GM18909 (cell line): ENCODE results near the gene TP53TG5.
A peak's percentile ranks its signal among the peaks of the same experiment; 100 is the strongest.

Experiments used
- ATAC-seq: cut with Tn5 transposase; IDR thresholded peaks from one replicate; pipeline ENCODE4 v1.9.1; 2021; ENCODE audit warnings: mild to moderate bottlenecking; ENCODE audit not compliant: unreplicated experiment, poor library complexity

Gene TP53TG5

DNA sequence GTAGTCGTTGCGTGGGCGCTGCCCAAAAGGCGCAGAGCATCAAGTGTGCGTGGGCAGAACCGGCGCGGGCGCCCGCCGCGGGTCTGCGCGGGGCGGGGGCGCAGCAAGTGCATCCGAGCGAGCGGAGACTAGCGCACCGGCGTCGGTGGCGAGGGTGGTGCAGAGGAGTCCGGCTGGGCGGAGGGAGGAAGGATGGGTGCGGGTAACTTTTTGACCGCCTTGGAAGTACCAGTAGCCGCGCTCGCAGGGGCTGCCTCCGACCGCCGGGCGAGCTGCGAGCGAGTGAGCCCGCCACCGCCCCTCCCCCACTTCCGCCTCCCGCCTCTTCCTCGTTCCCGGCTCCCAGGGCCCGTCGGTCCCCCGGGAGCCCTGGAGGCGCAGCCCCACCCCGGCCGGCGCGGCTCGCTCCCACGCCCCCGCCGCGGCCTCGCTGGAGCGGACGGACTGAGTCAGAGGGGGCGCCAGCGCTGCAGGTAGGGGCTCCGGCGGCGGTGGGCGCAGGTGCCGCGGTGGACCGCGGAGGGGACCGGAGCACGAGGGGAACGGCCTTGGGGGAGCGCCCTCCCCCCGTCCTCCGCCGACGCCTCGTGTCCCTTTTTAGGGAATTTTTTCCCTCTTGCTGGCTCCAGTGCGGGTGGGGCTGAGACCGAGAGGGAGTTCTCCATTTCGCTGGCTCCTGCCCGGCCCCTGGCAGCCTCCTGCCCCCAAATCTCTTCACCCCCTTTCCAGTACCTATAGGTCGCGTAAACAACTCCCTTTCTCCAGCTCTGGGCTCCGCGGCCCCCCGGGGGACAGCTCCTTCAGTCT lies 28.3 kb upstream of the TP53TG5 start:
- no peak for ATAC-seq

GRCh38 chr20:45405571-45406259 lies 27.6 kb upstream of the TP53TG5 start:
- ATAC-seq = no peak

GRCh38 chr20:45404438-45404837 lies 26.3 kb upstream of the TP53TG5 start:
- no peak for ATAC-seq

DNA sequence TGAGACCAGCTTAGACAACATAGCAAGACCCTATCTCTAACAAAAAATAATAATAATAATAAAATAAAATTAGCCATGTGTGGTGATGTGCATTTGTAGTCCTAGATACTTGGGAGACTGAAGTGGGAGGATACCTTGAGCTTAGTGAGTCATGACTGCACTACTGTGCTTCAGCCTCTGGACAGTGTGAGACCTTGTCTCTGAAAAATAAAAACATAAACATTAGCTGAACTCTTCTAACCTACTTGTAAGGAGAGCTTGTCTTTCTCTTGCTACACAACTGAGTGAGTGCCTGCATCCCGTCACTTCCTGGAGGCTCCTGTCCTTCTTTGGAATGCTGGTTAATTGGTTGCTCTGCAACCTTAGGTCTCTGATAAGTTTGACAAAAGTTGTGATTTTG lies 24.8 kb upstream of the TP53TG5 start:
- no peak for ATAC-seq

DNA sequence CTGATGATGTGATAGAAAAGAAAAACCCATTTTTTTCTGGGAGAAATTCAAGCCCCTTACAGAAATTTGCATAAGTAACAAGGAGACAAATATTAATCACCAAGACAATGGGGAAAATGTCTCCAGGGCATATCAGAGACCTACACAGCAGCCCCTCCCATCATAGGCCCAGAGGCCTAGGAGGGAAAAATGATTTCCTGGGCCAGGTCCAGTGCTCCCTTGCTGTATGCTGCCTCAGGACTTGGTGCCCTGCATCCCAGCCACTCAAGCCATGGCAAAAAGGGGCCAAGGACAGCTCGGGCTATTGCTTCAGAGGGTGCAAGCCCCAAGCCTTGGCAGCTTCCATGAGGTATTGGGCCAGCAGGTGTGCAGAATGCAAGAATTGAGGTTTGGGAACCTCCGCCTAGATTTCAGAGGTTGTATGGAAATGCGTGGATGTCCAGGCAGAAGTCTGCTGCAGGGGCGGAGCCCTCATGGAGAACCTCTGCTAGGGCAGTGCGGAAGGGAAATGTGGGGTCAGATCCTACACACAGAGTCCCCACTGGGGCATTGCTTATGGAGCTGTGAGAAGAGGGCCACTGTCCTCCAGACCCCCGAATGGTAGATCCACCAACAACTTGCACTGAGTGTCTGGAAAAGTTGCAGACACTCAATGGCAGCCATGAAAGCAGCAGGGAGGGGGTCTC lies 22.4 kb upstream of the TP53TG5 start:
- no peak for ATAC-seq

GRCh38 chr20:45399018-45399417 lies 20.9 kb upstream of the TP53TG5 start:
- no peak for ATAC-seq

DNA sequence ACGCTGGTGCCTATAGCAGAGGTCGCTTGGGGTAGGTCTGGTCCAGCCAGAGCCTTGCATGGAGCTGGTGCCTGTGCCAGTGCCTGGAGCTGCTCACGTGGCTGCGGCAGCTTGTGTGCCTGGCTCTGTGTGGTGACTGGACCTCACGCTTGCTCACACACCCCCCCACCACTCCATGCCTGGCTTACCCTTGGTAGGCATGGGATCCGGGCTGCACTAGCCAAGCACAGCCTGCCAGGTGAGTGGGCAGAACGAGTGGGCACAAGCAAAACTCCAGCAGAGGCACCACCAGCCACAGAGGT lies 16.9 kb upstream of the TP53TG5 start:
- no peak for ATAC-seq

GRCh38 chr20:45394221-45395113 lies 16.3 kb upstream of the TP53TG5 start:
- ATAC-seq = no peak

- no peak for ATAC-seq
Measured at GRCh38 chr20:45392733-45393132, 14.6 kb upstream of the TP53TG5 start.

GRCh38 chr20:45391559-45391958 lies 13.4 kb upstream of the TP53TG5 start:
- ATAC-seq = no peak

DNA sequence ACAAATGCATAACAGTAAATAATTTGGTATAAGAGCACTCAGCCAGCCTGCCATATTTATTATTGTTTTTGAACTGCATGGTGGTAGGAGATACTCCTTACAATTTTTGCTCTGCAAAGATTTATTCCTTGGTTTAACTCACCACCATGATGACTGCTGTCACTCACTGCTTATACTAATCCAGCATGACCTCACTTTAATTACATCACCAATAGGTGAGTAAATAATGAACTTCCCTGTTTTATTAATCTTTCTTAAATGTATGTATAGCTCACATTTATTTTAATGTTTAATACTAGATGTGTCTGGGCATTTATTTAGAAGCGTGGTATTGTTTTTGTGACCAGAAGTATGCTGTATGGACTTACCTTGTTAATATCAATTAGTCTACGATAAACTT lies 12.8 kb upstream of the TP53TG5 start:
- ATAC-seq = no peak

DNA sequence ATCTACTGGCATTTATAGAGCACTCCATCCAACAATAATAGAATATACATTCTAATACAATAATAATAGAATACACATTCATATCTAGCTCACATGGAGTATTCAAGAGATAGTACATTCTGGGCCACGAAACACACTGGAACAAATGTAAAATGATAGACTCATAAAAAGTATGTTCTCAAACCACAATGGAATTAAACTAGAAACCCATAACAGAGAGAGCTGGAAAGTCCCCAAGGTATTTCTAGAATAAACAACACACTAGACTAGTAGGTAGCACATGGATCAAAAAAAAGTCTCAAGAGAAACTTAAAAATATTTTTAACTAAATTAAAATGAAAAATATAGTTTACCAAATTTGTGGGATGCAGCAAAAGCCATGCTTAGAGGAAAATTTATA lies 9.1 kb upstream of the TP53TG5 start:
- no peak for ATAC-seq

GRCh38 chr20:45377269-45377668 lies 856 bp downstream of the TP53TG5 start:
- no peak for ATAC-seq

DNA sequence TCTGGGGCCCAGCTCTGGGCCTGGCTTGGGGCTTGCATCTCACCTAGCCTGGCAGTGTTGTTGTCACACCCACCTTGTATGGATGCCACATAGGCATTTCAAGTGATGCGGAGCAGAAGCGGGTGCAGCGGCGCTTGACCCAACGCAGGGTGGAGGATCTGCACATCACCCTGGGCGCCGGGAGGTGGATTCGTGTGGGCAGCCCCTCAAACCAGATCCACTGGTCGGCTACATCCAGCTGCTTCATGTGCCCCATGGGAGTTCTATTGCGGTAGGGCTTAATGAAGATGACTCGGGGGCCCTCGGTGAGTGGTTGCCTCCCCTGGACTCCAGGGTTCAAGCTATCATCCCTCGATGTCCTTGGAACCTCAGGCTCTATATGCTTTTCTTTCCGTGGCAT lies 3.2 kb downstream of the TP53TG5 start:
- no peak for ATAC-seq

- ATAC-seq = no peak
Measured at GRCh38 chr20:45374101-45374467, 4.0 kb downstream of the TP53TG5 start.

- ATAC-seq = peak; percentile 55
Measured at GRCh38 chr20:45373353-45374100, 4.6 kb downstream of the TP53TG5 start.

DNA sequence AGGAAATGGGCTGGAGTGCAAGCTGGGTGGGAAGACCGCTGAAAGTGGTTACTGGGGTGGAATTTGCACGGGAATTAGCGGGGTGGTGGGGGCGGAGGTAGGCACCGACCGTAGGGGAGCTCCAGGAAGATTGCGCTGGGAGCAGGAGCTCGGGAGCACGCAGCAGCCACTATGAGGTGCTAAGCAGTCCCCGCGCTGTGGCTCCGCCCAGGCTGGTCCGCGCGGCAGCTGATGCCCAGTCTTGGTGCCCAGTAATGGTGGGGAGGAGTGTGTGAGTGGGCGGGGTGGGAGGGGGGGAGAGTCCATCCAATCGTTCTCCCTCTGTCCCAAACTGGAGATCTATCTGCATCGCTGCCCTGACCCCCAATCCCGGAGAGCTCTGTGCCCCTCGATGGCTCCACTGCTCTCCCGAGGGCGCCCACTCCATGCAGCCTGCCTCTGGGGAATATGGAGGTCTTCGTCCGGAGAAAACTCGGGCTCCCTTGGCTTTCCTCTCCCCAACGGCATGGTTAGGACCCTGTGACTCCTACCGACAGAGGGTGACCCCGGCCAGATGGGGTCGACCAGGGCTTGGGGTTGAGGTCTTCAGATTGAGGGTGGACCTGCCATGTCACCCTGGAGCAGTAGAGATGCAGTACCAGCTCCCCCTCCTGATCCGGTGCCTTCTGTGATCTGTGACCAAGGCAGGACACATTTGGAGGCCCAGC lies 5.3 kb downstream of the TP53TG5 start:
- no peak for ATAC-seq

DNA sequence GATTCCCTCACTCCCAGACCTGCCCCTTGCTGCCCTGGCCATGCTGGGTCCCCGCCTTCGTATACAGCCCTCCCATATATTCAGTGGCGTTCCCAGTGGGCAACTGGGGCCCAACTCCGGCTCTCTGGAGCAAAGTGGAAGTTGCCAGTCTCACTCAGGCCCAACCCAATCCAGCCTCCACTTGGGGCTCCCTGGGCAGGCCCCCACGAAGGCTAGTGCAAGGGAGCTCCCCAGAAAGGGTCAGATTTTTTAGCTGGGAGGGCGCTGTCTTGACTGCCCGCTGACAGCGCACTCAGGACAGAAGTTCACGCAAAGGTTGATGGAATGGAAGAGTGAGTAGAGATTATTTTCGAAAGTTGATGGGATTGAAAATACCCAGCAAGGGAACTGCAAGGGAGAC lies 5.9 kb downstream of the TP53TG5 start:
- ATAC-seq = no peak

DNA sequence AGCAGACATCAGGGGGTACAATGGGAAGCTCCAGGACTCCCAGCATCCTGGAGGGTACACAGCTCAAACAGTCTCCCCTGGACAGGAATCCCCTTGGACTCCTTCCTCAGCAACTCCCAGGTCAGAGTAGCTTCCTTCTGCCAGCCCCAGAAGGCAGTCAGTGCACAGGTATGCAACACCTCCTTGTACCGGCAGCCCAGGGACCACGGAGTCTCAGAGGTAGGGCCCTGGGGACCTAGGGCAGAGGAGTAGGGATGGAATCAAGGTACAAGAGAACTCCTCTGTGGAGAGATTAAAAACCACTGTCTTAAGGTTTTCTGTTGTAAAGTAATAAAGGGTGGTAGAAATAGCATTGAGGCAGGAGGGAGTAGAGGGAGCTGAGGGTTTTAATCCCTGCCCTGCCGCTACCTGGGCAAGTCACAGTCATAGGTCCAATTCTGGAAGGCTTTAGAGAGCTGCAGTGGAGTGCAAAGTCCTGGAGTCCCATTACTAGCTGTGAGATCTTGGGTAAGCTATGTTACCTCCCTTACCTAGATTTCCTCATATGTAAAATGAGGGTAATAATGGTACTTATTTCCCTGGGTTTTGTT lies 7.5 kb downstream of the TP53TG5 start:
- ATAC-seq = no peak
